Suprapubic skin (tissue), 4 donors: Measurements from ENCODE around the gene SOCS7.

Experiments
- EP300 ChIP-seq: sonication (generic); formaldehyde crosslinking; IDR thresholded peaks from one replicate; pipeline ENCODE4 v1.6.1; 2017; ENCODE audit warnings: antibody characterized with exemption
- POLR2A ChIP-seq, 2 donors: fragments of 450-650 bp; IDR thresholded peaks; one replicate each; pipeline ENCODE4 v1.6.1; 2017; ENCODE audit warnings: antibody characterized with exemption in 2 of 2, mild to moderate bottlenecking in 2 of 2, moderate library complexity in 2 of 2
- POLR2AphosphoS5 ChIP-seq, 3 donors: sonication (generic); formaldehyde crosslinking; IDR thresholded peaks; one replicate each; pipeline ENCODE4 v1.6.1; 2017; ENCODE audit warnings: antibody characterized with exemption in 3 of 3
- TF ChIP-seq, protein P1 (sequence below), 2 donors: fragments of 200-600 bp in 1 of 2; fragments of 450-650 bp in 1 of 2; sonication (generic) in 1 of 2; IDR thresholded peaks; one replicate each; pipeline ENCODE4 v1.5.1; 2016 to 2019; ENCODE audit warnings: antibody characterized with exemption in 2 of 2, mild to moderate bottlenecking in 1 of 2, moderate library complexity in 1 of 2

DNA sequence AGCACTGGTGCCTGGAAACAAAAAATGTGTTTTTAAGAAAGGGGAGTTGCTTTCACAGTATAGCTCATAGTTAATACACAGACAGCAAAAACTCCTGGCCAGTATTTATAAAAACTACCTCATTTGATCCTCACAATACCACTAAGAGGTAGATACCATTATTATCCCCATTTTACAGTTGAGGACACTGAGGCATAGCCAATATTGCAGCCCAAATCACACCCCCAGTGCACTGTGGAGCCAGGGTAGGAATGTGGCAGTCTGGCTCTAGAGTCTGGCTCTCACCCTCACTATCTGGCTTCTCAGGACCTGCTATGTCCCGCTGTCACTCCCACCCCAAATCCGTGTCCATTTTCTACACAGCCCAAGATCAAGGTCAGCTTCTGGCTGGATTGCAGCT, 79.2 kb downstream of the SOCS7 start:
- TF ChIP-seq EP300 (no peak), POLR2A (IDR thresholded peaks at IDR 0.05) (no peak), POLR2AphosphoS5 (IDR thresholded peaks at IDR 0.05) (no peak)
- TF ChIP-seq, protein P1, sequence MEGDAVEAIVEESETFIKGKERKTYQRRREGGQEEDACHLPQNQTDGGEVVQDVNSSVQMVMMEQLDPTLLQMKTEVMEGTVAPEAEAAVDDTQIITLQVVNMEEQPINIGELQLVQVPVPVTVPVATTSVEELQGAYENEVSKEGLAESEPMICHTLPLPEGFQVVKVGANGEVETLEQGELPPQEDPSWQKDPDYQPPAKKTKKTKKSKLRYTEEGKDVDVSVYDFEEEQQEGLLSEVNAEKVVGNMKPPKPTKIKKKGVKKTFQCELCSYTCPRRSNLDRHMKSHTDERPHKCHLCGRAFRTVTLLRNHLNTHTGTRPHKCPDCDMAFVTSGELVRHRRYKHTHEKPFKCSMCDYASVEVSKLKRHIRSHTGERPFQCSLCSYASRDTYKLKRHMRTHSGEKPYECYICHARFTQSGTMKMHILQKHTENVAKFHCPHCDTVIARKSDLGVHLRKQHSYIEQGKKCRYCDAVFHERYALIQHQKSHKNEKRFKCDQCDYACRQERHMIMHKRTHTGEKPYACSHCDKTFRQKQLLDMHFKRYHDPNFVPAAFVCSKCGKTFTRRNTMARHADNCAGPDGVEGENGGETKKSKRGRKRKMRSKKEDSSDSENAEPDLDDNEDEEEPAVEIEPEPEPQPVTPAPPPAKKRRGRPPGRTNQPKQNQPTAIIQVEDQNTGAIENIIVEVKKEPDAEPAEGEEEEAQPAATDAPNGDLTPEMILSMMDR (IDR thresholded peaks at IDR 0.05), result no peak
